OCI-LY1 (cell line): ENCODE measurements around the gene BST1.

Source experiments
- CTCF ChIP-seq: fragments of 200-600 bp; sonication (generic), shearing (Covaris generic); IDR thresholded peaks from 2 replicates; pipeline ENCODE4 v1.5.1; 2017; ENCODE audit warnings: mild to moderate bottlenecking, antibody characterized with exemption, low read length, moderate library complexity, mixed read lengths
- EZH2 ChIP-seq: fragments of 200-600 bp; sonication (generic), shearing (Covaris generic); IDR thresholded peaks from 2 replicates; pipeline ENCODE4 v1.8.0; 2017; ENCODE audit warnings: borderline replicate concordance, mixed run types, mild to moderate bottlenecking, antibody characterized with exemption, low read length, moderate library complexity, mixed read lengths

DNA sequence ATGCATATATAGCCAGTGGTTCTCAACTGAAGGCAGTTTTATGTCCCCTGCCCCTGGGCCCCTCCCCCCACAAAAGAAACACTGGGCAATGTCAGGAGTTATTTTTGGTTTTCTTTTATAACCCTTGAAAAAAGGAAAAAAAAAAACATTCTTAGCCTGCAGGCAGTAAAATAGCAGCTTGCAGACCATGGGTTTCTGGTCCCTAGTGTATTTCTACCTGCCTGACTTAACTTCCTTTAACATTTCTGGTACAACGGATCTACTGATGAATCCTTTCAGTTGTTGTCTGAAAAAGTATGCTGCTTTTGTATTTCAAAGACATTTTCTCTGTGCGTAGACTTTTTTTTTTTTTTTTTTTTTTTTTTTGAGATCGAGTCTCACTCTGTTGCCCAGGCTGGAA lies 32.3 kb upstream of the BST1 start:
- TF ChIP-seq CTCF = no peak
- TF ChIP-seq EZH2 = no peak
